A549 (cell line): ENCODE results near the gene CDC42SE2. TPM values are rescaled to one million over a fixed set of nuclear protein-coding genes. Genes with fewer than 3 reads are reported as not detected.

Experiments used
- ATAC-seq, 2 experiments: fragments of 200-7000 bp in 1 of 2; fragments of >200 bp in 1 of 2; cut with Nextera tagmentation in 1 of 2; cut with Tn5 transposase in 1 of 2; 3 replicates each; pipeline versions ENCODE4 v1.8.0 to v1.9.1; 2018 to 2020; ENCODE audit warnings: mild to moderate bottlenecking in 1 of 2, moderate library complexity in 1 of 2
- CTCF ChIA-PET: fragments of 300-600 bp; sonication (Branson Sonifier 250); formaldehyde crosslinking; extraction: SDS; loops from one replicate; lab custom pipeline; 2021; ENCODE audit warnings: antibody characterized with exemption, inconsistent platforms; lab: Yijun Ruan, JAX
- POLR2A ChIA-PET: fragments of 350-600 bp; formaldehyde crosslinking; extraction: SDS; loops from one replicate; lab custom pipeline; 2021; ENCODE audit warnings: antibody characterized with exemption, inconsistent platforms; lab: Yijun Ruan, JAX
- DNase-seq, 2 experiments: peaks; one replicate each; pipeline versions ENCODE4 v3.0.0 to v3.0.0-alpha.2; 2011 to 2016; ENCODE audit warnings: low read depth in 1 of 2, low spot score in 1 of 2
- FAIRE-seq: peaks from 2 replicates; lab custom pipeline; 2011; peaks lifted over from hg19 to GRCh38; lab: Jason Lieb, UNC
- H3K27ac ChIP-seq, 2 experiments: fragments of >200 bp; sonication (Bioruptor Twin); formaldehyde crosslinking; 3 replicates each; pipeline ENCODE4 v1.5.1; 2016 to 2017
- H3K4me1 ChIP-seq: fragments of >200 bp; sonication (Bioruptor Twin); formaldehyde crosslinking; 3 replicates; pipeline ENCODE4 v1.6.1; 2016
- H3K4me2 ChIP-seq: fragments of >200 bp; sonication (Bioruptor Twin); formaldehyde crosslinking; 3 replicates; pipeline ENCODE4 v1.6.1; 2016
- H3K4me3 ChIP-seq: fragments of >200 bp; sonication (Bioruptor Twin); formaldehyde crosslinking; 3 replicates; pipeline ENCODE4 v1.5.1; 2016
- H3K9me3 ChIP-seq: fragments of >200 bp; sonication (Bioruptor Twin); formaldehyde crosslinking; 3 replicates; pipeline ENCODE4 v1.6.1; 2016
- CBX2 ChIP-seq: fragments of 200-600 bp; sonication (generic); IDR thresholded peaks from 2 replicates; pipeline ENCODE4 v1.6.1; 2016; ENCODE audit warnings: low read depth, mild to moderate bottlenecking, borderline replicate concordance
- CEBPB ChIP-seq, 2 experiments: fragments of >200 bp in 1 of 2; sonication (Bioruptor Twin) in 1 of 2; formaldehyde crosslinking in 1 of 2; IDR thresholded peaks; 2 replicates each; pipeline ENCODE4 v1.6.1; 2012 to 2016
- CTCF ChIP-seq: fragments of >200 bp; sonication (Bioruptor Twin); formaldehyde crosslinking; IDR thresholded peaks from 3 replicates; pipeline ENCODE4 v1.5.1; 2016
- EHMT2 ChIP-seq: fragments of 200-600 bp; sonication (generic); IDR thresholded peaks from 2 replicates; pipeline ENCODE4 v1.6.1; 2016; ENCODE audit warnings: antibody characterized with exemption, low read depth, mild to moderate bottlenecking, moderate library complexity
- ESRRA ChIP-seq: fragments of 150-350 bp; IDR thresholded peaks from 2 replicates; pipeline ENCODE4 v1.6.1; 2014; ENCODE audit warnings: mild to moderate bottlenecking, low read length, borderline replicate concordance
- FOSB ChIP-seq: fragments of 250-450 bp; sonication (Bioruptor Pico); IDR thresholded peaks from 2 replicates; pipeline ENCODE4 v1.5.0; 2020; ENCODE audit warnings: mild to moderate bottlenecking, moderate library complexity
- GATA3 ChIP-seq: IDR thresholded peaks from 2 replicates; pipeline ENCODE4 v1.6.1; 2012; ENCODE audit warnings: borderline replicate concordance
- HDAC2 ChIP-seq: fragments of 200-600 bp; sonication (generic); IDR thresholded peaks from 2 replicates; pipeline ENCODE4 v1.6.1; 2016
- HMGXB4 ChIP-seq: fragments of 250-450 bp; sonication (Bioruptor Pico); IDR thresholded peaks from 2 replicates; pipeline ENCODE4 v1.5.0; 2021; ENCODE audit warnings: mild to moderate bottlenecking, moderate library complexity, borderline replicate concordance
- HOXA7 ChIP-seq: fragments of 250-450 bp; sonication (Bioruptor Pico); IDR thresholded peaks from 2 replicates; pipeline ENCODE4 v1.5.0; 2020; ENCODE audit warnings: mild to moderate bottlenecking, moderate library complexity
- KDM1A ChIP-seq: fragments of 200-600 bp; sonication (generic); IDR thresholded peaks from 2 replicates; pipeline ENCODE4 v1.6.1; 2016; ENCODE audit warnings: low read depth, mild to moderate bottlenecking
- KDM5A ChIP-seq: fragments of 200-600 bp; sonication (generic); IDR thresholded peaks from 2 replicates; pipeline ENCODE4 v1.6.1; 2016; ENCODE audit warnings: antibody characterized with exemption, mild to moderate bottlenecking
- NPAS2 ChIP-seq: fragments of 250-450 bp; sonication (Bioruptor Pico); IDR thresholded peaks from 2 replicates; pipeline ENCODE4 v1.8.0; 2022; ENCODE audit warnings: mild to moderate bottlenecking, moderate library complexity, borderline replicate concordance
- PHF8 ChIP-seq: fragments of 200-600 bp; sonication (generic); IDR thresholded peaks from 2 replicates; pipeline ENCODE4 v1.6.1; 2016; ENCODE audit warnings: low read depth, mild to moderate bottlenecking, antibody characterized with exemption, moderate library complexity, borderline replicate concordance
- POLR2AphosphoS2 ChIP-seq: conservative IDR thresholded peaks from 2 replicates; pipeline ENCODE4 v1.6.1; 2012; ENCODE audit warnings: low read length, improper control_type of control experiment, inconsistent platforms
- RAD21 ChIP-seq, 2 experiments: fragments of >200 bp in 1 of 2; sonication (Bioruptor Twin) in 1 of 2; formaldehyde crosslinking in 1 of 2; IDR thresholded peaks in 1 of 2; conservative IDR thresholded peaks in 1 of 2; 2 replicates in 1 of 2; 3 replicates in 1 of 2; pipeline ENCODE4 v1.6.1; 2012 to 2018; ENCODE audit warnings: inconsistent platforms in 1 of 2
- RARB ChIP-seq: fragments of 250-450 bp; sonication (Bioruptor Pico); IDR thresholded peaks from 2 replicates; pipeline ENCODE4 v1.8.0; 2021; ENCODE audit warnings: mild to moderate bottlenecking, moderate library complexity
- RNF2 ChIP-seq: fragments of 200-600 bp; sonication (generic); IDR thresholded peaks from 2 replicates; pipeline ENCODE4 v1.6.1; 2016; ENCODE audit warnings: low read depth, mild to moderate bottlenecking, antibody characterized with exemption, moderate library complexity, borderline replicate concordance
- SREBF2 ChIP-seq: fragments of 450-650 bp; IDR thresholded peaks from 2 replicates; pipeline ENCODE4 v1.6.1; 2014; ENCODE audit warnings: mild to moderate bottlenecking, moderate library complexity
- ZNF302 ChIP-seq: fragments of 250-450 bp; sonication (Bioruptor Pico); IDR thresholded peaks from 2 replicates; pipeline ENCODE4 v1.9.0; 2021; ENCODE audit warnings: inconsistent platforms, mild to moderate bottlenecking, moderate library complexity
- WGBS: methylation state at CpG from one replicate; pipeline ENCODE4 v1.1.6; 2017; ENCODE audit errors: missing lambda C conversion rate; 5-methylcytosine and 5-hydroxymethylcytosine counted together
- polyA plus RNA-seq, 4 experiments: library from polyadenylated mRNA; depleted of rRNA in 3 of 4; stranded (reverse); fragments of >200 nt; fragmentation: RNase III in 1 of 4; extraction: RNeasy Plus Mini Kit Qiagen cat#74134 plus additional on column Dnase treatment in 1 of 4; gene quantifications; 2 replicates in 3 of 4; 3 replicates in 1 of 4; pipeline ENCODE4 v1.2.3, GENCODE V29; 2011 to 2017
- TF ChIP-seq, protein P1 (sequence below): IDR thresholded peaks from 2 replicates; pipeline ENCODE4 v1.6.1; 2012
- TF ChIP-seq, protein P2 (sequence below): fragments of 200-600 bp; sonication (generic); IDR thresholded peaks from 2 replicates; pipeline ENCODE4 v1.6.1; 2016; ENCODE audit warnings: antibody characterized with exemption, mild to moderate bottlenecking, moderate library complexity
- TF ChIP-seq, protein P3 (sequence below): fragments of 250-450 bp; sonication (Bioruptor Pico); IDR thresholded peaks from 2 replicates; pipeline ENCODE4 v1.5.0; 2020; ENCODE audit warnings: low read depth, mild to moderate bottlenecking, moderate library complexity
- TF ChIP-seq, protein P4 (sequence below): fragments of >200 bp; sonication (Bioruptor Twin); formaldehyde crosslinking; IDR thresholded peaks from 3 replicates; pipeline ENCODE4 v1.6.1; 2016

Gene CDC42SE2
- polyA plus RNA-seq, 2 of the 4 experiments (the other 2 are of a cell fraction) = 25.8 to 66.4 TPM

- ATAC-seq (no peak), DNase-seq (no peak), FAIRE-seq (no peak)
- no peak overlapping the region for H3K4me3 ChIP-seq
- TF ChIP-seq HMGXB4 (CRISPR knock-in tag) = no peak
- TF ChIP-seq FOSB (CRISPR knock-in tag) = no peak
- TF ChIP-seq CEBPB (IDR thresholded peaks at IDR 0.05) = no peak
- no peak for TF ChIP-seq GATA3
- TF ChIP-seq, protein P1, sequence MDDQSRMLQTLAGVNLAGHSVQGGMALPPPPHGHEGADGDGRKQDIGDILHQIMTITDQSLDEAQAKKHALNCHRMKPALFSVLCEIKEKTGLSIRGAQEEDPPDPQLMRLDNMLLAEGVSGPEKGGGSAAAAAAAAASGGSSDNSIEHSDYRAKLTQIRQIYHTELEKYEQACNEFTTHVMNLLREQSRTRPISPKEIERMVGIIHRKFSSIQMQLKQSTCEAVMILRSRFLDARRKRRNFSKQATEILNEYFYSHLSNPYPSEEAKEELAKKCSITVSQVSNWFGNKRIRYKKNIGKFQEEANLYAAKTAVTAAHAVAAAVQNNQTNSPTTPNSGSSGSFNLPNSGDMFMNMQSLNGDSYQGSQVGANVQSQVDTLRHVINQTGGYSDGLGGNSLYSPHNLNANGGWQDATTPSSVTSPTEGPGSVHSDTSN = no peak
- no peak for TF ChIP-seq HDAC2
- no peak for TF ChIP-seq ESRRA
- no peak for TF ChIP-seq CTCF
- TF ChIP-seq KDM1A = no peak
- TF ChIP-seq PHF8 = no peak
- no peak for TF ChIP-seq EHMT2
- no peak for TF ChIP-seq RARB (CRISPR knock-in tag)
- TF ChIP-seq RNF2 = no peak
- TF ChIP-seq ZNF302 (CRISPR knock-in tag) = no peak
- TF ChIP-seq, protein P2, sequence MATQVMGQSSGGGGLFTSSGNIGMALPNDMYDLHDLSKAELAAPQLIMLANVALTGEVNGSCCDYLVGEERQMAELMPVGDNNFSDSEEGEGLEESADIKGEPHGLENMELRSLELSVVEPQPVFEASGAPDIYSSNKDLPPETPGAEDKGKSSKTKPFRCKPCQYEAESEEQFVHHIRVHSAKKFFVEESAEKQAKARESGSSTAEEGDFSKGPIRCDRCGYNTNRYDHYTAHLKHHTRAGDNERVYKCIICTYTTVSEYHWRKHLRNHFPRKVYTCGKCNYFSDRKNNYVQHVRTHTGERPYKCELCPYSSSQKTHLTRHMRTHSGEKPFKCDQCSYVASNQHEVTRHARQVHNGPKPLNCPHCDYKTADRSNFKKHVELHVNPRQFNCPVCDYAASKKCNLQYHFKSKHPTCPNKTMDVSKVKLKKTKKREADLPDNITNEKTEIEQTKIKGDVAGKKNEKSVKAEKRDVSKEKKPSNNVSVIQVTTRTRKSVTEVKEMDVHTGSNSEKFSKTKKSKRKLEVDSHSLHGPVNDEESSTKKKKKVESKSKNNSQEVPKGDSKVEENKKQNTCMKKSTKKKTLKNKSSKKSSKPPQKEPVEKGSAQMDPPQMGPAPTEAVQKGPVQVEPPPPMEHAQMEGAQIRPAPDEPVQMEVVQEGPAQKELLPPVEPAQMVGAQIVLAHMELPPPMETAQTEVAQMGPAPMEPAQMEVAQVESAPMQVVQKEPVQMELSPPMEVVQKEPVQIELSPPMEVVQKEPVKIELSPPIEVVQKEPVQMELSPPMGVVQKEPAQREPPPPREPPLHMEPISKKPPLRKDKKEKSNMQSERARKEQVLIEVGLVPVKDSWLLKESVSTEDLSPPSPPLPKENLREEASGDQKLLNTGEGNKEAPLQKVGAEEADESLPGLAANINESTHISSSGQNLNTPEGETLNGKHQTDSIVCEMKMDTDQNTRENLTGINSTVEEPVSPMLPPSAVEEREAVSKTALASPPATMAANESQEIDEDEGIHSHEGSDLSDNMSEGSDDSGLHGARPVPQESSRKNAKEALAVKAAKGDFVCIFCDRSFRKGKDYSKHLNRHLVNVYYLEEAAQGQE = no peak
- peaks cover 11% of the 10 kb centered on the region for H3K4me1 ChIP-seq
- WGBS = 85% methylated on average over 5 of the region's 5 CpGs
- no peak overlapping the region for H3K4me2 ChIP-seq
- CTCF ChIA-PET = interaction anchor here (3.0 kb wide), 1 partner anchor 9 kb away, joined by 16 read pairs; no protein-coding TSS in a partner anchor
- no peaks in the 10 kb centered on the region for H3K9me3 ChIP-seq
- no peak overlapping the region for H3K27ac ChIP-seq
- POLR2A ChIA-PET = no interaction called here
These were observed 109.4 kb downstream of the CDC42SE2 start for GRCh38 chr5:131373265-131373664.

DNA sequence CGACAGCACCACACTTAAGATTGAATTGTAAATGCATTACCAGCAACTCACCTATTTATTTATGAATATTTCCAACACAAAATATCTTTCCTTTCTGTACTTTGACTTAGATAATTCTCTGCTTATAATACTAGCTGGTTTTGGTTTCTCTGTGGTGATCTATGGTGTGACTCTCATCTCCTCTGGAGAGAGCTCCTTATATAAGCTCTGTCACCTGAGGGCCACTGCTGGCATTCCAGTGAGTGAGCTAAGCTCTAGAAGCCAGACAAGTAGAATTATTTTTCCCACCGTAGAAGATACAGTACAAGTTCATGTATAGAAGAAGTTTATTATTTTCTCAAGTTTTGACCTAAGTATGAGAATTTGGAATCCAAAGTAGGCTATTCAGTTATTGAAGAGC, 111.5 kb downstream of the CDC42SE2 start:
- Histone ChIP-seq H3K27ac (no peak overlapping the region), H3K4me3 (no peak overlapping the region), H3K9me3 (no peaks in the 10 kb centered on the region), H3K4me2 (no peak overlapping the region), H3K4me1 (peaks cover 32% of the 10 kb centered on the region)
- FAIRE-seq (no peak), DNase-seq (no peak), ATAC-seq (no peak)
- ChIA-PET CTCF (interaction anchor here (1.6 kb wide), 1 partner anchor 9 kb away, joined by 7 read pairs; no protein-coding TSS in a partner anchor), POLR2A (no interaction called here)
- 76% methylated on average over 2 of the region's 2 CpGs for WGBS
- TF ChIP-seq HOXA7 (CRISPR knock-in tag) = no peak
- no peak for TF ChIP-seq ESRRA
- TF ChIP-seq, protein P3, sequence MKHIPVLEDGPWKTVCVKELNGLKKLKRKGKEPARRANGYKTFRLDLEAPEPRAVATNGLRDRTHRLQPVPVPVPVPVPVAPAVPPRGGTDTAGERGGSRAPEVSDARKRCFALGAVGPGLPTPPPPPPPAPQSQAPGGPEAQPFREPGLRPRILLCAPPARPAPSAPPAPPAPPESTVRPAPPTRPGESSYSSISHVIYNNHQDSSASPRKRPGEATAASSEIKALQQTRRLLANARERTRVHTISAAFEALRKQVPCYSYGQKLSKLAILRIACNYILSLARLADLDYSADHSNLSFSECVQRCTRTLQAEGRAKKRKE = no peak
- TF ChIP-seq KDM5A = no peak
- no peak for TF ChIP-seq POLR2AphosphoS2
- no peak for TF ChIP-seq RNF2
- no peak for TF ChIP-seq CBX2
- no peak for TF ChIP-seq SREBF2
- TF ChIP-seq RAD21 (conservative IDR thresholded peaks at IDR 0.05 in 1 of 2, IDR thresholded peaks at IDR 0.05 in 1 of 2) = no peak
- TF ChIP-seq, protein P4, sequence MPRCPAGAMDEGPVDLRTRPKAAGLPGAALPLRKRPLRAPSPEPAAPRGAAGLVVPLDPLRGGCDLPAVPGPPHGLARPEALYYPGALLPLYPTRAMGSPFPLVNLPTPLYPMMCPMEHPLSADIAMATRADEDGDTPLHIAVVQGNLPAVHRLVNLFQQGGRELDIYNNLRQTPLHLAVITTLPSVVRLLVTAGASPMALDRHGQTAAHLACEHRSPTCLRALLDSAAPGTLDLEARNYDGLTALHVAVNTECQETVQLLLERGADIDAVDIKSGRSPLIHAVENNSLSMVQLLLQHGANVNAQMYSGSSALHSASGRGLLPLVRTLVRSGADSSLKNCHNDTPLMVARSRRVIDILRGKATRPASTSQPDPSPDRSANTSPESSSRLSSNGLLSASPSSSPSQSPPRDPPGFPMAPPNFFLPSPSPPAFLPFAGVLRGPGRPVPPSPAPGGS = no peak
- no peak for TF ChIP-seq HDAC2
- TF ChIP-seq HMGXB4 (CRISPR knock-in tag) = no peak
- TF ChIP-seq NPAS2 (CRISPR knock-in tag) = no peak
